Neural progenitor cell (in vitro differentiated cells): ENCODE results near the gene UNC13C. TPM values are rescaled to one million over a fixed set of nuclear protein-coding genes. Genes with fewer than 3 reads are reported as not detected.

Experiments used
- DNase-seq: peaks from one replicate; pipeline ENCODE4 v3.0.0-alpha.2; 2016; ENCODE audit warnings: low spot score
- H2AFZ ChIP-seq: fragments of 200-600 bp; sonication (generic); replicated peaks from 2 replicates; pipeline ENCODE4 v1.6.1; 2016; ENCODE audit warnings: antibody characterized with exemption
- H3F3A ChIP-seq: fragments of 200-600 bp; sonication (generic); 2 replicates; pipeline ENCODE4 v1.6.1; 2016; ENCODE audit warnings: antibody characterized with exemption, low read depth
- H3K27ac ChIP-seq: fragments of 200-600 bp; sonication (generic); 2 replicates; pipeline ENCODE4 v1.5.1; 2016; ENCODE audit warnings: mild to moderate bottlenecking
- H3K27me3 ChIP-seq: fragments of 200-600 bp; sonication (generic); 2 replicates; pipeline ENCODE4 v1.6.1; 2016; ENCODE audit warnings: mild to moderate bottlenecking, moderate library complexity
- H3K36me3 ChIP-seq: fragments of 200-600 bp; sonication (generic); 2 replicates; pipeline ENCODE4 v1.5.1; 2016
- H3K4me1 ChIP-seq: fragments of 200-600 bp; sonication (generic); 2 replicates; pipeline ENCODE4 v1.6.1; 2016; ENCODE audit warnings: mixed run types
- H3K4me2 ChIP-seq: fragments of 200-600 bp; sonication (generic); 2 replicates; pipeline ENCODE4 v1.6.1; 2016
- H3K4me3 ChIP-seq: fragments of 200-600 bp; sonication (generic); 2 replicates; pipeline ENCODE4 v1.5.1; 2016
- H3K79me2 ChIP-seq: fragments of 200-600 bp; sonication (generic); 2 replicates; pipeline ENCODE4 v1.6.1; 2016; ENCODE audit warnings: low read depth
- H3K9ac ChIP-seq: fragments of 200-600 bp; sonication (generic); 2 replicates; pipeline ENCODE4 v1.6.1; 2016
- H3K9me3 ChIP-seq: fragments of 200-600 bp; sonication (generic); 2 replicates; pipeline ENCODE4 v1.5.1; 2016; ENCODE audit warnings: low read depth
- H4K20me1 ChIP-seq: fragments of 200-600 bp; sonication (generic); 2 replicates; pipeline ENCODE4 v1.6.1; 2016; ENCODE audit warnings: low read depth
- H3K27ac Mint-ChIP-seq: 3 replicates; pipeline ENCODE4 v1.8.0; 2021; ENCODE audit warnings: mixed read lengths
- H3K27me3 Mint-ChIP-seq: 2 replicates; pipeline ENCODE4 v1.8.0; 2022; ENCODE audit warnings: low read depth, mild to moderate bottlenecking, inconsistent platforms, moderate library complexity, mixed read lengths; ENCODE audit not compliant: insufficient read depth
- H3K36me3 Mint-ChIP-seq: 3 replicates; pipeline ENCODE4 v1.8.0; 2021; ENCODE audit warnings: mixed read lengths
- H3K4me1 Mint-ChIP-seq: 3 replicates; pipeline ENCODE4 v1.8.0; 2021; ENCODE audit warnings: mixed read lengths
- H3K4me3 Mint-ChIP-seq: 3 replicates; pipeline ENCODE4 v1.8.0; 2021; ENCODE audit warnings: mild to moderate bottlenecking, moderate library complexity, mixed read lengths
- H3K9me3 Mint-ChIP-seq: 3 replicates; pipeline ENCODE4 v1.8.0; 2020; ENCODE audit warnings: mixed read lengths
- EZH2 ChIP-seq: fragments of 200-600 bp; sonication (generic); IDR thresholded peaks from 2 replicates; pipeline ENCODE4 v1.6.1; 2017; ENCODE audit warnings: antibody characterized with exemption, mild to moderate bottlenecking, moderate library complexity
- EZH2phosphoT487 ChIP-seq: fragments of 200-600 bp; sonication (generic); IDR thresholded peaks from 2 replicates; pipeline ENCODE4 v1.6.1; 2017; ENCODE audit warnings: antibody characterized with exemption
- total RNA-seq: library from RNA; depleted of rRNA; stranded (reverse); fragments of >200 nt; gene quantifications from 2 replicates; pipeline ENCODE4 v1.2.3, GENCODE V29; 2015; ENCODE audit warnings: low replicate concordance
- TF ChIP-seq, protein P1 (sequence below): fragments of 200-600 bp; sonication (generic); IDR thresholded peaks from 2 replicates; pipeline ENCODE4 v1.5.1; 2017; ENCODE audit warnings: antibody characterized with exemption, mild to moderate bottlenecking

The UNC13C gene
- total RNA-seq, 1 donor from 2014 or later: not detected

DNA sequence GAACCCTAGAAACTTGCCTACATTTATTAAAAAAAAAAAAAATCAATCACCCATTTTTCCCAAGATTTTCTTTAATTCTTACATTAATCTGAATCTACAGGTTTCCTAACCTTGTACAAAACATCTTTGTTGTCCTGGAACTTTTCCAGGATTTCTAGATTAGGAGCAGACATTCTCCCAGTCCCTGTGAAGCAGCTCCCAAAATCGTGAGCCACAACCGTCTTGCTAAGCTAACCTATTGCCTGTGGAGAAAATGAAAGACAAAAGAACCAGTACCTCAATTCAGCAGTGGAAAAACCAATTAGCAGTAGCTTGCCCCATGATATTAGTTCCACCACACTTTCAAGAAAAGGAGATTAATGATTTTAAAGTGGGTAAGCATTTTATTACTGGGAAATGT is 522.1 kb downstream of the UNC13C start:
- Mint-ChIP-seq H3K4me1 (no peaks in the 10 kb centered on the region), H3K4me3 (no peak overlapping the region), H3K27ac (no peak overlapping the region), H3K27me3 (no peaks in the 10 kb centered on the region), H3K36me3 (no peaks in the 10 kb centered on the region), H3K9me3 (no peaks in the 10 kb centered on the region)
- Histone ChIP-seq H4K20me1 (no peaks in the 10 kb centered on the region), H3K27me3 (no peaks in the 10 kb centered on the region), H3K27ac (no peak overlapping the region), H3K4me1 (no peaks in the 10 kb centered on the region), H3K79me2 (no peaks in the 10 kb centered on the region), H3K9ac (no peak overlapping the region), H3K36me3 (no peaks in the 10 kb centered on the region), H3K4me3 (no peak overlapping the region), H2AFZ (no peak overlapping the region), H3K4me2 (no peak overlapping the region), H3F3A (no peaks in the 10 kb centered on the region), H3K9me3 (peaks cover 9% of the 10 kb centered on the region)
- TF ChIP-seq, protein P1, sequence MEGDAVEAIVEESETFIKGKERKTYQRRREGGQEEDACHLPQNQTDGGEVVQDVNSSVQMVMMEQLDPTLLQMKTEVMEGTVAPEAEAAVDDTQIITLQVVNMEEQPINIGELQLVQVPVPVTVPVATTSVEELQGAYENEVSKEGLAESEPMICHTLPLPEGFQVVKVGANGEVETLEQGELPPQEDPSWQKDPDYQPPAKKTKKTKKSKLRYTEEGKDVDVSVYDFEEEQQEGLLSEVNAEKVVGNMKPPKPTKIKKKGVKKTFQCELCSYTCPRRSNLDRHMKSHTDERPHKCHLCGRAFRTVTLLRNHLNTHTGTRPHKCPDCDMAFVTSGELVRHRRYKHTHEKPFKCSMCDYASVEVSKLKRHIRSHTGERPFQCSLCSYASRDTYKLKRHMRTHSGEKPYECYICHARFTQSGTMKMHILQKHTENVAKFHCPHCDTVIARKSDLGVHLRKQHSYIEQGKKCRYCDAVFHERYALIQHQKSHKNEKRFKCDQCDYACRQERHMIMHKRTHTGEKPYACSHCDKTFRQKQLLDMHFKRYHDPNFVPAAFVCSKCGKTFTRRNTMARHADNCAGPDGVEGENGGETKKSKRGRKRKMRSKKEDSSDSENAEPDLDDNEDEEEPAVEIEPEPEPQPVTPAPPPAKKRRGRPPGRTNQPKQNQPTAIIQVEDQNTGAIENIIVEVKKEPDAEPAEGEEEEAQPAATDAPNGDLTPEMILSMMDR: no peak
- TF ChIP-seq EZH2 (no peak), EZH2phosphoT487 (no peak)
- no peak for DNase-seq

DNA sequence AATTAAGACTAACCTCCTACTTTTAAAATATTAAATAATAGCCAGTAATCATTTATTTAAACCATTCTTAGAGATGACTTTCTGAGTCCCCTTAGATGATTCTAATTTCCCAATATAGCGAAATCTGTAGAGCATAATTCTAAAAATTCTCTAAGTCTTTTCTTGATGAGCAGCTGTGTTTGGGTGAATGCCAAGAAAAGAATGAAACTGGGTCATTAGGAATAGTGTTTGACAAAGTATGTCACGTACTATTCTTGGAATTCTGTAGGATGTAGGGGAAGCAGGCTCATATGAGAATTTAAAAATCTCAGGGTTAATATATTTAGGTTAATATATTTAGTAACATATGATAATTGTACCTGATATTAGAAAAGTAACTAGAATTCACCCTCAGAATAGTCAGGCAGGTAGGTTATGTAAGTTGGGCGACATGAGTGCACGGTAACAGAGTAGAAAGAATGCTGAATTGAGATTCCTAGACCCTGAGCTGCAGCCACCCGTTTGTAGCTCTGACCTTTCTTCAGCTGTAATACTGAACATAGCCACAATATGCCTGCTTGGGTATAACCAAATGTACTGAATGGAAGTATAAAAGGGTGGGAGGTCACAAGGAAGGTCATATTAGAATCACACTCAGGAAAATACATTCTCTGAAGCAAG is 524.3 kb downstream of the UNC13C start:
- H3K36me3 Mint-ChIP-seq: no peaks in the 10 kb centered on the region
- H3K79me2 ChIP-seq: no peaks in the 10 kb centered on the region
- H3K4me1 ChIP-seq: no peaks in the 10 kb centered on the region
- H4K20me1 ChIP-seq: no peaks in the 10 kb centered on the region
- H3K4me3 Mint-ChIP-seq: no peak overlapping the region
- H3K9me3 ChIP-seq: peaks cover 23% of the 10 kb centered on the region
- TF ChIP-seq, protein P1: no peak
- TF ChIP-seq EZH2phosphoT487: no peak
- TF ChIP-seq EZH2: no peak
- no peak for DNase-seq
- no peak overlapping the region for H3K4me2 ChIP-seq
- H3K9me3 Mint-ChIP-seq: no peaks in the 10 kb centered on the region
- no peak overlapping the region for H3K9ac ChIP-seq
- no peaks in the 10 kb centered on the region for H3K4me1 Mint-ChIP-seq
- H3K27me3 Mint-ChIP-seq: no peaks in the 10 kb centered on the region
- no peaks in the 10 kb centered on the region for H3K36me3 ChIP-seq
- no peak overlapping the region for H3K4me3 ChIP-seq
- no peaks in the 10 kb centered on the region for H3F3A ChIP-seq
- H3K27me3 ChIP-seq: no peaks in the 10 kb centered on the region
- no peak overlapping the region for H3K27ac ChIP-seq
- no peak overlapping the region for H2AFZ ChIP-seq
- no peak overlapping the region for H3K27ac Mint-ChIP-seq

DNA sequence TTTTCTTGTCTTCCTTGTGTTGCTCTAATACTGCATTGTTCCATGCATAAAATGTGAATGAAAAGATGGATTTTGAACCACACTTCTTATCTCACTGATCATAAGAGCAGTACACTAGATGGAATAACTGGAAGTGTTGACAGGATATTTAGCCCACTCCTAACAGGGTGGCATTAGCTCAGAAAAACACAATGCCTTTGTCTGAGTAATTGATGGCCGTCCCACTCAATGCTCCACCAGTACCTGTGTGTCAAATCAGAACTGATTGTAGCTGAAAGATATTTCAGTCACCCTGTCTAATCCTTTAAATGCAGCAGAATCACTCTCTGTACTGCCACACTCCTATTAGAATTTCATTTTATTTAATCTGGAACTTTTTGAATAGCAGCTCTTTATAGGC is 526.5 kb downstream of the UNC13C start:
- H2AFZ ChIP-seq: no peak overlapping the region
- no peaks in the 10 kb centered on the region for H3K36me3 ChIP-seq
- TF ChIP-seq EZH2phosphoT487: no peak
- TF ChIP-seq EZH2: no peak
- TF ChIP-seq, protein P1: no peak
- no peaks in the 10 kb centered on the region for H4K20me1 ChIP-seq
- no peaks in the 10 kb centered on the region for H3K9me3 Mint-ChIP-seq
- H3K4me3 Mint-ChIP-seq: no peak overlapping the region
- H3K27me3 Mint-ChIP-seq: no peaks in the 10 kb centered on the region
- H3K27me3 ChIP-seq: no peaks in the 10 kb centered on the region
- H3K4me2 ChIP-seq: no peak overlapping the region
- no peak for DNase-seq
- no peaks in the 10 kb centered on the region for H3K36me3 Mint-ChIP-seq
- H3K4me1 Mint-ChIP-seq: no peaks in the 10 kb centered on the region
- H3K4me3 ChIP-seq: no peak overlapping the region
- no peaks in the 10 kb centered on the region for H3F3A ChIP-seq
- H3K27ac ChIP-seq: no peak overlapping the region
- H3K79me2 ChIP-seq: no peaks in the 10 kb centered on the region
- H3K9ac ChIP-seq: no peak overlapping the region
- H3K9me3 ChIP-seq: peaks cover 17% of the 10 kb centered on the region
- no peak overlapping the region for H3K27ac Mint-ChIP-seq
- no peaks in the 10 kb centered on the region for H3K4me1 ChIP-seq
